Measurements from ENCODE around the gene ARHGEF40.

ARHGEF40 gene

GRCh38 chr14:21121122-21121521 lies 51.0 kb downstream of the ARHGEF40 start:
- no peak for DNase-seq (ENCODE audit: low read depth)

GRCh38 chr14:21123429-21123828 lies 53.3 kb downstream of the ARHGEF40 start:
- DNase-seq (ENCODE audit: low read depth): no peak

DNA sequence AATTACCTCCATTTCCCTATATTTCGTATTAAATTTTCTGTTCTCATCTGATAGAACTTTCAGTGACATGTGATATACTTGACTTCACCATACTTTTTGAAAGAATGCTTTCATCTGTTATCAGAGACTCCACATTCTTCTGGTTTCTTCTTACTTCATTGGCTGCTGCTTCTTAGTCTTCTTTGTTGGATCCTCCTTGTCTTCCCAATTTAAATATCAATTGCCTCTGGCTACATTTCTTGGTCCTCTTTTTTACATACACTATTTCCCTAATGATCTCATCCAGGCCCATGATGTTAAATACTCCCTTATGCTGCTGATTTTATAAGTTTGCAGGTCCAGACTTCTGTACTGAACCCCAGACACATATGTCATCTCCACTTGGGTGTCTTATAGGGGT lies 63.8 kb downstream of the ARHGEF40 start:
- no peak for DNase-seq (ENCODE audit: low read depth)

DNA sequence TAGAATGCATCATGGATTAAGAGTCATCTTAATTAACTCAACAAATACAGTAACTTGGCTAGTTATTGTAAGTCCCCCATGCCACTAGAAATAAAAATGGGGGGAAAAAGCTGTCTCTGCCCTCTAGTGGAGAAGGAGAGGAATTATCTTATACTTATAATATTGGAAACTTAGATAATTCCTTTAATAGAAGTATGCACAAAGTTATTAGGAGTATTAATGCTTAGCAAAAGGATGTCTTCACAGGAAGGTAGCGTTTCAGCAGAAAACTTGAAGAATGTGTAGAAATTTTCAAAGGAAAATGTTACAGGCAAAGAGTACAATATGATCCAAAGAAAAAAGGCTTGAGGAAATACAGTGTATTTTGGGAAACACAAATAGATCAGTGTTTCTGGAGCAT lies 65.9 kb downstream of the ARHGEF40 start:
- DNase-seq (ENCODE audit: low read depth): no peak

Measured in activated T-cell treated with anti-CD3 and anti-CD28 coated beads for 48 hours (primary cell).